NCI-H2107 treated with DMSO at 0.1 percent for 48 hours (cell line): ENCODE measurements around the gene TRAF5.
"Not testable (repeated sequence)": the region's sequence is repeated elsewhere in the genome, so short reads cannot be mapped to it uniquely, and the experiment has no call there.

Source experiments
- DNase-seq: peaks from one replicate; lab custom pipeline; 2025; ENCODE audit not compliant: unreplicated experiment; lab: John Stamatoyannopoulos, UW

The TRAF5 gene

DNA sequence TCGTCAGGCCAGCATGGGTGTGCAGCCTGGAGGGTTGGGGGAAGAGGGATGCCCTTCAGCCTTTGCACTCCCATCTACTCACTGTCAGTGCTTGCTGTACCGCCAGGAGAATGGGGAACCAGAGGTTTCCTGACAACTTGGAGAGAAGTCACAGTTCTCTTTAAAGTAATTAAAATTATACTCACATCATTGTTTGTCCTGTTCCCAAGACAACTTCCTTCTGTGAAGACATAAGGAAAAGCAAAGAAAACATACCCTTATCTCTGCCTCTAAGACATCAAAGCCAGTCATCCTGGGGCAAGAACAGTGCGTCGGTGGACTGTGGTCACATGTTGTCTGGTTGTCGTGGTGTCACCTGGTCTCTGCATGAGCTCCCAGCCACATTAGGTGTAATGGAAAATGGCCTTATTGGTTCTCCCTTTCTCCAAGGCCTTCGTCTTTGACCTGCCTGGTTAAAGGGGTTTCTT, 17.6 kb downstream of the TRAF5 start:
- DNase-seq = no peak

DNA sequence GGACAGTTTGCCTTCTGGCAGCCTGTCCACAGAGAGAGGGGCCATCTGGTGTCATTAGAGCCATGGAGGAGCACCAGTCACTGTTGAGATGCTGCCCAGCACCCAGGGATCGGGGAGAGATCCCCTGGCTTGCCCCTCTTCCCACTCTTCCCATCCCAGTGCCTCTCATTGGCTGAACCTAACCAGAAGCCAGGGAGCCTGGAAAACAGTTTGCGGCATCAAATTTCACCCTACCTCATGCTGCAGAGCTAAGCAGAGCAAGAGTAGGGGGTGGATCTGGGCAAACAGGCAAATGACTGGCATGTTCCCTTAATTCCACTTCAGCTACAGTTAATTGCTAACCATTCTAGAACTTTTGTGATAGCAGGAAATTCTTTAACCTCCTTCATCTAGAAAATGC, 19.1 kb downstream of the TRAF5 start:
- DNase-seq = peak; percentile 94

DNA sequence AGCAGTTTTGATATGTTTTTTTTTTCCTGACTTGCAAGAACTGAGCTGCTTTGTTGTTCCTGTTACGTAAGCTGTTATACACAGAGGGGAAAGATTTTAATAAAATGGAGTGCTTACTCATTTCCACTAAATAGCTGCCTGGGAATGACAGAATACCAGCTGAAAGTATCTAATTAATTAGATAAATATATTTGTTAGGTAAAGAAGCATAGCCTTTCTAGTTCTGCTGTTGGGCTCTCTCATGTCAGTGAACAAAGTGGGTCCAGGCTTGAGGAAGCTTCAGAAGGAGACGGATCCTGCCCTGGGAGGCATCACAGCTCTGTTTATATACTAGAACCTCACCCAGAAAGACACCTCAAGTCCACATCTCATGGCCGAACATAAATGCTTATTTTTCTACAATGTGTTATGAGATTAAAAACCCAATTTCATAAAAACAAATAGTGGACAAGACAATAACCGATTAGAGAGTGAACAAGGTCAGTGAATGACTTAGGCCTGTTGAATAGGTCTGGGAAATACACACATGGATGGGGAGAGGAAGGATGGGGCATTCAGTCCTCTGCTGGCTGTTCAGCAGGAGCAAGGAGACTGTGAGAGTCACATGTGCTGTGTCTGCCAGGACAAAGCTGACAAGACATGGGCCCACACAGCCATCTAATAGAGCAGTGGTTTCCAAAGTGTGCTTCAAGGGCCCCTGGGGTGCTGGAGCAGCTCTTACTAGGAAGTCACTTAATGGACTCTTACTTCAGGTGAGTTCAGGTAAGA, 20.6 kb downstream of the TRAF5 start:
- DNase-seq = no peak

DNA sequence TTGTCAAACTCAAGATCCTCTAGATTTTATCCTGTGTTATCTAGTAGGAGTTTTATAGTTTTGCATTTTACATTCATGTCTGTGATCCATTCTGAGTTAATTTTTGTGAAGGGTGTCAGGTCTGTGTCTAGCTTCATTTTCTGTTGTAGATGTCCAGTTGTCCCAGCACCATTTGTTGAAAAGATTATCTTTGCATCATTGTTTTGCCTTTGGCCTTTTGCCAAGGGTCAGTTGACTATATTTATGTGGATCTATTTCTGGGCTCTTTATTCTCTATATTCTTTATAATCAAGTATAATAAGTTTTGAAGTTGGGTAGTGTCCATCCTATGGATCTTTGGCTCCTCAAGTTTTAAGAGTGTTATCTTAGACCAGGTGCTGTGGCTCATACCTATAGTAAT, 21.9 kb downstream of the TRAF5 start:
- no peak for DNase-seq

DNA sequence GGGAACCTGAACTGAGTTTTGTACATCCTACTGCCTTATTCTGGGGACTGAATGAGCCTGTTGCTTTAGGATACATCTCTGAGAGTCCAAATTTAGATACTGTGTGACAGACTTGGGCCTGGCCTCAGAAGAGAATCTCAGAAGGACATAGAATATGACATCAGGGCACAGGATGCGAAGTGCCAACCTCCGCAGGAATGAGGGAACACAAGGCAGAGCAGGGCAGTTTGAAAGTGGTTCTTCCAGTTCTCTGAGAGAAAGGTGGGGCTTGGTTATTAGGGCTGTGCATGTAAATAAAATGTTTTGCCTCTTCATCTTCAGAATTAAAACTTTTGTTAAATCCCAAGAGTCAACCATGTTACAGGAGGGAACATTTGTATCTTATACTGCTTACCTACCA, 23.1 kb downstream of the TRAF5 start:
- DNase-seq = no peak

DNA sequence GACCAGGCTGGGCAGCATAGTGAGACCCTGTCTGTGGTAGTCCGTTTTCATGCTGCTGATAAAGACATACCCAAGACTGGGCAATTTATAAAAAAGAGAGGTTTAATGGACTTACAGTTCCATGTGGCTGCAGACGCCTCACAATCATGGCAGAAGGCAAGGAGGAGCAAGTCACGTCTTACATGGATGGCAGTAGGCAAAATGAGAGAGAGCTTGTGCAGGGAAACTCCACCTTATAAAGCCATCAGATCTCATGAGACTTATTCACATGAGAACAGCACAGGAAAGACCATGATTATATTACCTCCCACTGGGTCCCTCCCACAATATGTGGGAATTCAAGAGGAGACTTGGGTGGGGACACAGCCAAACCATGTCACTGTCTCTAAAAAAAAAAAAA, 25.4 kb downstream of the TRAF5 start:
- DNase-seq = not testable (repeated sequence)

DNA sequence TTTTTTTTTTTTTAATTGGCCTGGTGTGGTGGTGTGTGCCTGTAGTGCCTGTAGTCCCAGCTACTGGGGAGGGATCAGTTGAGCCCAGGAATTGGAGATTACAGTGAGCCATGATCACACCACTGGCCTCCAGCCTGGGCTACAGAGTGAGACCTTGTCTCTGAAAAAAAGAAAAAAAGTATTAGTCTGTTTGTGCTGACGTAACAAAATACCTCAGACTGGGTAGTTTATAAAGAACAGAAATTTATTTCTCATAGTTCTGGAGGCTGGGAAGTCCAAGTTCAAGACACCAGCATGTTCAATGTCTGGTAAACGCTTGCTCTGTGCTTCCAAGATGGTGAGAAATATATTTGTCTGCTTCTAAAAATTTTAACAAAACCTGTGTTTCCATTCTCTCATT, 25.8 kb downstream of the TRAF5 start:
- DNase-seq = no peak

DNA sequence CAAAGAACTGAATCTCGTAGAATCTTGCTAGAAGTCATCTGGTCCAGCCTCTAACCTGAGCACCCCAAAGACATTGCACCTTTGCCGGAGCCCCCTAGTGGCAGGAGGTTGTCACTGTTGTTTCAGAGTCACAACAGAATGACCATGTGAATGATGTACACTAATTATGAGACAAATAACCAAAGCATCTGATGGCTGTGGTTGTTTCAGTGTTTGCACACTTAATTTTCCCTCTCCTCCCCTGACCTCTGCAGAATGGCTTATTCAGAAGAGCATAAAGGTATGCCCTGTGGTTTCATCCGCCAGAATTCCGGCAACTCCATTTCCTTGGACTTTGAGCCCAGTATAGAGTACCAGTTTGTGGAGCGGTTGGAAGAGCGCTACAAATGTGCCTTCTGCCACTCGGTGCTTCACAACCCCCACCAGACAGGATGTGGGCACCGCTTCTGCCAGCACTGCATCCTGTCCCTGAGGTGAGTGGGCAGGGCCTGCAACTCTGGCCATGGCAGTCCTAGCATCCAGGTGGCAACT, 26.4 kb downstream of the TRAF5 start:
- DNase-seq = no peak

DNA sequence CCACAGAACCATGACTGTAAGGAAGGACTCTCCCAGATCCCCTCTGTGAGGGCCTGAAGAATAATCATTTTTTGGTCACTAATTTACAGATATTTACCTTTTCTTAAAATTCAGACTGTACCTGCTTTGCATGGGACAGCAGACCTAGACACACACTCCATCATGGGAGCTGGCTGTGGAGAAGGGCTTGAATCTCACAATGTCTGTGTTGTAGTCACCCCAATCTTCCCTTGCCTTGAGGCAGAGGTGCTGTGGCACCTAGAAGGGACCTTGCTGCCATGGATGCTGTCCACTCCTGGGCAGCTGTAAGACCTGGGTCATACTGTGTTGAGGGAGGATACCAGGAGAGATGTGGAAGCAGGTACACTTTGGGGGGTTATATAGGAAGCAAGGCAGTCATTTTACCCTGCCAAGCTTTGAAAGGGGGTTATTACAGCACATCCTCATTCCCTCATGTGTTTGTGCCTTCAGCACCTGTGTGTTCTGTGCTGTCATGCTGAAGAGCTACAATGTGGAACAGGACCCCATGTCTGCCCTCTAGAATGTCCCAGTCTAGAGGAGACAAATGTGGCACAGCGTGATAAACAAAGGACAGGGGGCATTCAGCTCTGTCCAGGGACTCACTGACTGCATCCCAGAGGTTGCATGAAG, 27.1 kb downstream of the TRAF5 start:
- no peak for DNase-seq

DNA sequence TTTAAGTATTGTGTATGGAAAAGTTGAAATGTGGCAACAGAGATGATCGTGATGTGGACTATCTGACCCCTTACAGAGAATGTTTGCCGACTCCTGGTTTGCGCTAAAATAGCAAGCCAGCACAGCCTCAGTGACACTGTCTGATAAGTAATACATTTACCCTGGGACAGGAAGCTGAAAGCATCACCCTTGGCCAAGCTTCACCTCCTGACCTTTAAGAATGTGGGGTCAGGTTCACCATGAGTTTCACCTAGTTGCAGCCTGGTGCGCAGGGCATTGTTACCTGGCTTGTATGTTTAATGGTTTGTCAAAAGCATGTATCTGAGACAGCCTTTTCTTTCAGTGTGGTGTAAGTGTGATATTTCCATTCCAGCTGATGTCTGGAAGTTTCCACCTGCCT, 29.2 kb downstream of the TRAF5 start:
- DNase-seq = no peak

DNA sequence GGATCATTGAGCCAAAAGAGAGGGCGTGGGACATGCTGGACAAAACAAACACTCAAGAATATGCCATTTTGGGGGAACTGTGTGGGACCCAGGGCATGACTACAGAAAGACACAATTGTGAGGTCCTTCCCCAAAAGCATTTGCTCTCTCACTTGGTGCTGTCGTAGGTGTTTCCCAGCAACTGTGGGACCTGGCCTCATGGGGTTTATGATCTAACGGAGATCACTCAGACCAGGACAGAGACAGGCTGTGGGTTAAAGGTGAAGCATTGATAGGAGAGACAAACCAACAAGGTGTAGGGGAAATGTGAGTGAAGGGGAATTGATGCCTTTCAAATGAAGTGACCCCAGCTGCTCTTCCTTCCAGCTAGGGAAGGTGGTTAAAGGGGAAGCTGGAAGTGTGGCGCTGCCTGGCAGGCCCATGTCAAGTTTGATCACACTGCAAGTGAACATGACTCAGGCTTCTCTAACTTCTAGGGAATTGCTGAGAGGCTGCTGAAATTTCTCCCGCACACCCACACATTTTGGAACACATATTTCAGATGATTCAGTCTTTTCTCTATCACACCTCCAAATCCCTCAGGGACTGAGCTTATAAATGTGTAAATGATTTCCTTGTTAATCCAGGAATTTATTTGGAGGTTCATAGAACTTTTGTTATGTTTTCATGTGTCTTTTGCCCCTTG, 30.2 kb downstream of the TRAF5 start:
- no peak for DNase-seq

DNA sequence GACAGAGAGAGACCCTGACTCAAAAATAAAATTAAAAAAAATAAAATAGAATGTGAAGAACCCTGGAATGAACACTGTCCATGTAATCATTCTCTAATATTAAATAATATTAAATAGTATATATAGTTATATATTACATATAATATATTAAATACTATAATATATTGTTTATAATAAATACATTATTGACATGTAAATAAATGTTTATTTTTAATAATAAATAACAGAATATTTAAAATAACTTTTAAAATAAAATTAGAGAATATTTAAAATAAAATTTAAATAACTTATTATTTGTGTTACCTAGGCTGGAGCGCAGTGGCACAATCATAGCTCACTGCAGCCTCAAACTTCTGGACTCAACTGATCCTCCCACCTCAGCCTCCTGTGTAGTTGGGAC, 32.1 kb downstream of the TRAF5 start:
- DNase-seq = no peak

DNA sequence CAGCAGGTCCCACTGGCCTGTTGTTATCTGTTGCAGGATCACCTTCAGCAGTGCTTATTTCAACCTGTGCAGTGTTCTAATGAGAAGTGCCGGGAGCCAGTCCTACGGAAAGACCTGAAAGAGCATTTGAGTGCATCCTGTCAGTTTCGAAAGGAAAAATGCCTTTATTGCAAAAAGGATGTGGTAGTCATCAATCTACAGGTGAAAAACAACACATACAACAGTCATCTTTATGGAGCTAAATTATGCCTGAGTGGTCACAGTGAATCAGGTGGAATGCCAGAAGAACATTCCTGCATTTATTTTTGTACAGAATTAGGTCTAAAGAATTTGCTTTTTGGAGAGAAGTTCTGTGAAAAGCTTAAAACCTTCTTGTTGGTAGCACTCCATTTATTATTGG, 33.2 kb downstream of the TRAF5 start:
- no peak for DNase-seq

DNA sequence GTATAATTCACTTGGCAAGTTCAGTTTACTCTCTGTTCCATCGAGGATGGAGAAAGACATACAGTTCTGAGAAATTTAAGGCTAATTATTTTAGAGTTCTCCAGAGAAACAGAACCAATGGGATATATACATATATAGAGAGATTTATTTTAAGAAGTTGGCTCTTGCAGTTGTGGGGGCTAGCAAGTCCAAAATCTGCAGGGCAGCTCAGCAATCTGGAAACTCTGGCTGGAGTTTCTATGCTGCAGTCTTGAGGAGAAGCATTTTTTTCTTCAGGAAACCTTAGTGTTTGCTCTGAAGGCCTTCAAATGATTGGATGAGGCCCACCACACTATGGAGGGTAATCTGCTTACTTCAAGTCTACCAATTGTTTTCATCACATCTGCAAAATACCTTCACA, 34.6 kb downstream of the TRAF5 start:
- DNase-seq = no peak

DNA sequence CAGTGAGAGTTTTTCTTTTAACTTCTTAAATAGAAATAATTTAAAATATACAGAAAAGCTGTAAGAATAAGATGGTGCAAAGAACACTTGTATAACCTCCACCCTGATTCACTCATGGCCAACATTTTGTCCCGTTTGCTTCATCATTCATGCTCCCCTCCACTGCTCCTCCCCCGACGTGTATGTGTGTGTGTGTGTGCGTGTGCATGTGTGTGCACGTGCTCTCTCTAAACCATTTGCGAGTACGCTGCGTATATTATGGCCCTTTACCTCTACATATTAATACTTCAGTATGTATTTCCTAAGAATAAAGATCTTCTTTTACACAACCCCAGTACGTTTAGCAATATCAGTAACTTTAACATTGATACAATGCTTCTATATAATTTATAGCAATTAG, 43.0 kb downstream of the TRAF5 start:
- no peak for DNase-seq

DNA sequence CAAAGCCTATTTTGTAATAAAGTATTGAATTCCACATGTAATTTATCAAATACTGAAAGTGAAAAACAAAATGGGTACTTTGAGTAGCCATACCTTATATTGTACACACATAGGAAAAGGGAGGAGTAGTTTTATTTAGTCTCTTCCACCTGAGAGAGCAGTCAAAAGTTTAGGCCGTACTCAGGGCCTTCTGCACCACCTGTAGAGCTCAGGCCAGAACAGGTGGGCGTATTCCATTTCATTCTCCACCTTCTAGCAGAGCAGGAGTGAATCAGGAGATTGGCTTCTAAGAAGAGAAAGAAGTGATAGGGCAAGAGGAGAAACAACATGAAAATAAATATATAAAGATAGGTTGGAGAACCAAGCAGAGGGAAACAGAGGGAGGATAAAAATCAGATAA, 44.0 kb downstream of the TRAF5 start:
- DNase-seq = no peak

DNA sequence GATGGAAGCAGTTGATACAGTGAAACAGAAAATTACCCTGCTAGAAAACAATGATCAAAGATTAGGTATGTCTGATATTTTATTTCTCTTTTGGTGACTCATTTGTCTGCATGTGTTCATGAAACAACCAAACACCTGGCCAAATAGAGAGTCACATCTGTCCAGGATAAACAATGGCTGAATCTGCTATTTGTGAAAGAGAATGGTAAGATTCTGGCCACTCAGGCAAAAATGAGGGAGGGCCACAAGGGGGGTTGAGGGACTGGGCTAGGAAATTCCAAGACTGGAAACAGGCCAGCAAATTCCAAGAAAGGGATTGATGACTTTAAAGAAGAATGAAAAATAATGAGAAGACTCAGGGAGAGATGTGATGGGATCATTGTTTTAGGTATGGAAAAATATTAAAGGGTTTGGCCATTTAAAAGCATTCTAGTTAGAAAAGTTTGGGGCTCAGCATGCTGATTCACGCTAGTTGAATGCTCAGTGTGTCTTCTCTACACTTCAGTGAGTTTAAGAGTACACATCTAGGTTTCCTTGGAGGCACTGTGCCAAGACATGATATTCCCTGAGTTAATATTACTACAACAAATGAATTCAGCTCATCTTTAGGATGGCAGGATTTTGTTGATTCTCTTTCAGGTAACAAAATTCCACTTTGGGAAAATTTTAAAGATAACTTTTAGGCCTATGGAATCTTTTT, 44.9 kb downstream of the TRAF5 start:
- no peak for DNase-seq

DNA sequence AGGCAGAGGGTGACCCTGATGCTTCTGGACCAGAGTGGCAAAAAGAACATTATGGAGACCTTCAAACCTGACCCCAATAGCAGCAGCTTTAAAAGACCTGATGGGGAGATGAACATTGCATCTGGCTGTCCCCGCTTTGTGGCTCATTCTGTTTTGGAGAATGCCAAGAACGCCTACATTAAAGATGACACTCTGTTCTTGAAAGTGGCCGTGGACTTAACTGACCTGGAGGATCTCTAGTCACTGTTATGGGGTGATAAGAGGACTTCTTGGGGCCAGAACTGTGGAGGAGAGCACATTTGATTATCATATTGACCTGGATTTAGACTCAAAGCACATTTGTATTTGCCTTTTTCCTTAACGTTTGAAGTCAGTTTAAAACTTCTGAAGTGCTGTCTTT, 45.8 kb downstream of the TRAF5 start:
- DNase-seq = no peak

DNA sequence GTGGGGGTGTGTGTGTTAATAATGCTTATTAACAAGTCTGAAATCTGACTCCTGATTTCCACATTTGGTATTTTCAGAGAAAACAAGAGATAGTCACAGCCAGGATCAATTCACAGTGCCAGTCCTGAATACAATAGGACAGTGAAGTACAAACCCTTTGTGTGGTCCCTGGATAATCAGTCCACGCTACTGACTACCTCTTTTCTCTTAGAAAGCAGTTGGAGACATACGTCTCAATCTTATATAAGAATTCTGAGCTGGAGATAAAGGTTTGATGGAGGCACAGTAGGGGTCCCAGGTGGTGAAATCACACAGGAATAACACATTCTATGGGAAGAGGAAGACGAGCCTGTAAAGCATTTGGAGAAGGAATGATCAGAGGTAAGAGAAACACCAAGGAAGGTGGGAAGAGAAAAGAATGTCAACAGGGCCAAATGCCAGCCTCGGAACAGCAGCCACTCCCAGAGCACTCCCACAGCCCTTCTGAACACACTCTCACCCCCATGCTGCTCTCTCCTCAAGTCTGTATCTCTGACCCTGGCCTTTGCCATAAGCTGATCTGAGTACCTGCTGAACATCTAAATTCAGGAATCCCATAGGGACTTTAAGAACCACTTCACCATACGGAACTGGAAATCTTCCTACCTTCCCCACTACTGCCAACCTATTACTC, 48.6 kb downstream of the TRAF5 start:
- no peak for DNase-seq

DNA sequence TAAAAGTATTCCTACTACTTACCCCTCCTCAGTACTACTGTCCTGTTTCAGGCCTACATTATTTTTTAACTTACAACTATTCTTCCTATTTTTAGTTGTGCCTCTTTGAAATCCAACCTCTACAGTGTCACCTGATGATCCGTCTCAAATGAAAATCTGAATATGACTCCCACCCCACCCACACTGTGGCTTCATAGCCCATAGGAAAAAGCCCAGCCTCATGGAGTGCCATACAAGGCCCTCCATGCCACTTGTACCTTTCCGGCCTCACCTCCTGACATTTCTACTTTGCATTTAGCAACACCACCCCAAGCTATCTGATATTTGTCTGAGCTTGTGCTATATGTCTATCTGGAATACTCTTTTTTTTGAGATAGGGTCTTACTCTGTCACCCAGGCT, 49.3 kb downstream of the TRAF5 start:
- DNase-seq = no peak
